ENCODE results near the gene CUX1.
"Not testable (repeated sequence)": the region's sequence is repeated elsewhere in the genome, so short reads cannot be mapped to it uniquely, and the experiment has no call there.

CUX1 gene

GRCh38 chr7:101961811-101962210 lies 144.4 kb downstream of the CUX1 start:
- no peak for DNase-seq

GRCh38 chr7:101963693-101964092 lies 146.3 kb downstream of the CUX1 start:
- DNase-seq: no peak

GRCh38 chr7:101964680-101965452 lies 147.4 kb downstream of the CUX1 start:
- no peak for DNase-seq

- no peak for DNase-seq
These were observed 151.5 kb downstream of the CUX1 start for GRCh38 chr7:101968720-101969466.

GRCh38 chr7:101969997-101970585 lies 152.7 kb downstream of the CUX1 start:
- DNase-seq: no peak

GRCh38 chr7:101970801-101971200 lies 153.4 kb downstream of the CUX1 start:
- no peak for DNase-seq

- DNase-seq: no peak
These were observed 154.0 kb downstream of the CUX1 start for GRCh38 chr7:101971457-101971856.

- DNase-seq: no peak
These were observed 155.2 kb downstream of the CUX1 start for GRCh38 chr7:101972627-101973026.

GRCh38 chr7:101973130-101973529 lies 155.7 kb downstream of the CUX1 start:
- DNase-seq: no peak

GRCh38 chr7:101974393-101974792 lies 157.0 kb downstream of the CUX1 start:
- DNase-seq: no peak

GRCh38 chr7:101975046-101975445 lies 157.6 kb downstream of the CUX1 start:
- DNase-seq: no peak

GRCh38 chr7:101976411-101976810 lies 159.0 kb downstream of the CUX1 start:
- DNase-seq: no peak

GRCh38 chr7:101977249-101977648 lies 159.8 kb downstream of the CUX1 start:
- DNase-seq: no peak

- DNase-seq: no peak
These were observed 161.3 kb downstream of the CUX1 start for GRCh38 chr7:101978683-101979082.

- no peak for DNase-seq
These were observed 165.9 kb downstream of the CUX1 start for GRCh38 chr7:101983147-101983811.

GRCh38 chr7:101984133-101984879 lies 166.9 kb downstream of the CUX1 start:
- no peak for DNase-seq

- no peak for DNase-seq
These were observed 167.9 kb downstream of the CUX1 start for GRCh38 chr7:101985057-101985902.

GRCh38 chr7:101985903-101986734 lies 168.7 kb downstream of the CUX1 start:
- DNase-seq: no peak

GRCh38 chr7:101987494-101987893 lies 170.1 kb downstream of the CUX1 start:
- DNase-seq: no peak

- not testable (repeated sequence) for DNase-seq
These were observed 170.6 kb downstream of the CUX1 start for GRCh38 chr7:101988060-101988459.

- DNase-seq: no peak
These were observed 171.1 kb downstream of the CUX1 start for GRCh38 chr7:101988513-101988912.
